OCI-LY1 (cell line): ENCODE data around the gene TNC.

ENCODE experiments used
- H2AFZ ChIP-seq: fragments of 200-600 bp; sonication (generic), shearing (Covaris generic); 2 replicates; pipeline ENCODE4 v1.6.0; 2014; ENCODE audit warnings: antibody characterized with exemption, mild to moderate bottlenecking, low read length
- H3F3A ChIP-seq: fragments of 200-600 bp; sonication (generic), shearing (Covaris generic); 2 replicates; pipeline ENCODE4 v1.6.0; 2014; ENCODE audit warnings: mild to moderate bottlenecking, antibody characterized with exemption, low read length, moderate library complexity; ENCODE audit not compliant: insufficient read depth
- H3K27ac ChIP-seq: fragments of 200-600 bp; sonication (generic); 2 replicates; pipeline ENCODE4 v1.5.1; 2014; ENCODE audit warnings: low read length, mixed run types, mild to moderate bottlenecking, low read depth; ENCODE audit not compliant: poor library complexity, severe bottlenecking
- H3K27me3 ChIP-seq: fragments of 200-600 bp; sonication (generic); 2 replicates; pipeline ENCODE4 v1.6.0; 2014; ENCODE audit warnings: antibody characterized with exemption, mild to moderate bottlenecking, low read length, moderate library complexity; ENCODE audit not compliant: insufficient read depth
- H3K36me3 ChIP-seq: fragments of 200-600 bp; sonication (generic); 2 replicates; pipeline ENCODE4 v1.6.1; 2014; ENCODE audit warnings: mild to moderate bottlenecking, antibody characterized with exemption, low read length, moderate library complexity, mixed read lengths; ENCODE audit not compliant: insufficient read depth
- H3K4me1 ChIP-seq: fragments of 200-600 bp; sonication (generic); 2 replicates; pipeline ENCODE4 v1.5.1; 2014; ENCODE audit warnings: mild to moderate bottlenecking, low read length, moderate library complexity; ENCODE audit not compliant: insufficient read depth, severe bottlenecking
- H3K4me2 ChIP-seq: fragments of 200-600 bp; sonication (generic), shearing (Covaris generic); 2 replicates; pipeline ENCODE4 v1.6.1; 2014; ENCODE audit warnings: low read length
- H3K4me3 ChIP-seq: fragments of 200-600 bp; sonication (generic); 2 replicates; pipeline ENCODE4 v1.5.1; 2014; ENCODE audit warnings: low read length, low read depth, mild to moderate bottlenecking, mixed read lengths; ENCODE audit not compliant: poor library complexity, severe bottlenecking
- H3K79me2 ChIP-seq: fragments of 200-600 bp; shearing (Covaris generic); 2 replicates; pipeline ENCODE4 v1.6.1; 2016; ENCODE audit warnings: mixed run types, low read length, mixed read lengths; ENCODE audit not compliant: insufficient read depth
- H3K9ac ChIP-seq: fragments of 200-600 bp; sonication (generic), shearing (Covaris generic); 2 replicates; pipeline ENCODE4 v1.6.1; 2014; ENCODE audit warnings: mild to moderate bottlenecking, low read length, mixed read lengths
- H3K9me2 ChIP-seq: fragments of 200-600 bp; sonication (generic), shearing (Covaris generic); 2 replicates; pipeline ENCODE4 v1.6.1; 2014; ENCODE audit warnings: low read depth, mild to moderate bottlenecking, low read length, mixed read lengths
- H3K9me3 ChIP-seq: fragments of 200-600 bp; shearing (Covaris generic); 2 replicates; pipeline ENCODE4 v1.6.1; 2014; ENCODE audit warnings: low read length, mixed read lengths
- H4K20me1 ChIP-seq: fragments of 200-600 bp; sonication (generic), shearing (Covaris generic); 2 replicates; pipeline ENCODE4 v1.6.0; 2016; ENCODE audit warnings: mild to moderate bottlenecking, low read length; ENCODE audit not compliant: insufficient read depth
- EZH2 ChIP-seq: fragments of 200-600 bp; sonication (generic), shearing (Covaris generic); IDR thresholded peaks from 2 replicates; pipeline ENCODE4 v1.8.0; 2017; ENCODE audit warnings: borderline replicate concordance, mixed run types, mild to moderate bottlenecking, antibody characterized with exemption, low read length, moderate library complexity, mixed read lengths
- TF ChIP-seq, protein P1 (sequence below): fragments of 200-600 bp; sonication (generic), shearing (Covaris generic); IDR thresholded peaks from 2 replicates; pipeline ENCODE4 v1.5.1; 2017; ENCODE audit warnings: mild to moderate bottlenecking, antibody characterized with exemption, low read length, moderate library complexity, mixed read lengths

Gene TNC

DNA sequence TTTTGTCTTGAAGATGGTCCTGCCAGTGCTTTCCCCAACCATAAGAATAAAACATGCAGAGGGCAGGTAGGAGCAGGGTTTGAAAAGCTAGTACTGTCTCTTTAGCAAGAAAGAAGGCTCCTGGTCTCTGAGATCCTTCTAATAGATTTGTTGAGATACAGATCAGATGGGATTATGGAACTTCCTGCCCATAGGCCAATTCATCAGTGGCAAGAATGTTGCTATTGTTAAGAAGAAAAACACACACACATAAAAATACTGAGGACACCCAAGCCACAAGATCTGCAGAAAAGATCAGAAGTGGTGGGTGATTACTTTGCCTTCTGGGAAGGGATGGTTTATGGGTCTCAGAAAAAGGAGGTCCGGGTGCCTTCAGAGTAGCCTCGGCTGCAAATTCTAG is 59.8 kb downstream of the TNC start:
- peaks cover 16% of the 10 kb centered on the region; the same call in 1 of the 2 replicates for H3K27me3 ChIP-seq
- no peaks in the 10 kb centered on the region for H3K36me3 ChIP-seq
- H3K27ac ChIP-seq: no peak overlapping the region
- no peak overlapping the region for H3K4me2 ChIP-seq
- no peaks in the 10 kb centered on the region for H3K9me3 ChIP-seq
- no peak overlapping the region for H2AFZ ChIP-seq
- no peaks in the 10 kb centered on the region for H3K9me2 ChIP-seq
- H3K79me2 ChIP-seq: no peaks in the 10 kb centered on the region
- H3F3A ChIP-seq: no peaks in the 10 kb centered on the region
- H3K4me1 ChIP-seq: no peaks in the 10 kb centered on the region
- no peaks in the 10 kb centered on the region for H4K20me1 ChIP-seq
- H3K9ac ChIP-seq: no peak overlapping the region
- no peak overlapping the region for H3K4me3 ChIP-seq
- TF ChIP-seq, protein P1, sequence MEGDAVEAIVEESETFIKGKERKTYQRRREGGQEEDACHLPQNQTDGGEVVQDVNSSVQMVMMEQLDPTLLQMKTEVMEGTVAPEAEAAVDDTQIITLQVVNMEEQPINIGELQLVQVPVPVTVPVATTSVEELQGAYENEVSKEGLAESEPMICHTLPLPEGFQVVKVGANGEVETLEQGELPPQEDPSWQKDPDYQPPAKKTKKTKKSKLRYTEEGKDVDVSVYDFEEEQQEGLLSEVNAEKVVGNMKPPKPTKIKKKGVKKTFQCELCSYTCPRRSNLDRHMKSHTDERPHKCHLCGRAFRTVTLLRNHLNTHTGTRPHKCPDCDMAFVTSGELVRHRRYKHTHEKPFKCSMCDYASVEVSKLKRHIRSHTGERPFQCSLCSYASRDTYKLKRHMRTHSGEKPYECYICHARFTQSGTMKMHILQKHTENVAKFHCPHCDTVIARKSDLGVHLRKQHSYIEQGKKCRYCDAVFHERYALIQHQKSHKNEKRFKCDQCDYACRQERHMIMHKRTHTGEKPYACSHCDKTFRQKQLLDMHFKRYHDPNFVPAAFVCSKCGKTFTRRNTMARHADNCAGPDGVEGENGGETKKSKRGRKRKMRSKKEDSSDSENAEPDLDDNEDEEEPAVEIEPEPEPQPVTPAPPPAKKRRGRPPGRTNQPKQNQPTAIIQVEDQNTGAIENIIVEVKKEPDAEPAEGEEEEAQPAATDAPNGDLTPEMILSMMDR: no peak
- no peak for TF ChIP-seq EZH2

DNA sequence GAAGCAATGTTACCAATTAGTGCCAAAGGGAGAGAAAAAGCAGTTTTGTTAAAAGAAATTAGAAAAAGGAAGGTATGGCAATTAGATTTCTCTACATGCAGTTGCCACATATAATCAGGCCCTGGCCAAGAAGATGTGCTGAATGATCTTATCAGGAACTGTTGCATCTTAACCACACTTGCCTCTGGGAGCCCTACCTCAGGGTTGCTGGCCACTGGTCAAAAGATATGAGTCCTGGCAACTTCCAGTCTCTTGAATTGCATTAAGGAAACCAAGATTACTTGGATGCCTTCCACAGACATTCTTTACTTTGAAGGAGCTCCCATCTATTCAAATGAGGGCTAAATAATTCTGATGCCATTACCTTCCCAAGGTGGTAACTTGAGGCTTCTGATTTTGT is 60.4 kb downstream of the TNC start:
- no peak overlapping the region for H3K9ac ChIP-seq
- H3K27me3 ChIP-seq: peaks cover 16% of the 10 kb centered on the region; the same call in 1 of the 2 replicates
- no peak overlapping the region for H3K4me3 ChIP-seq
- no peaks in the 10 kb centered on the region for H3K36me3 ChIP-seq
- no peak overlapping the region for H2AFZ ChIP-seq
- H3K9me3 ChIP-seq: no peaks in the 10 kb centered on the region
- H3K4me1 ChIP-seq: no peaks in the 10 kb centered on the region
- no peak overlapping the region for H3K27ac ChIP-seq
- no peak for TF ChIP-seq EZH2
- TF ChIP-seq, protein P1: no peak
- no peaks in the 10 kb centered on the region for H4K20me1 ChIP-seq
- no peaks in the 10 kb centered on the region for H3K79me2 ChIP-seq
- no peaks in the 10 kb centered on the region for H3F3A ChIP-seq
- H3K9me2 ChIP-seq: no peaks in the 10 kb centered on the region
- no peak overlapping the region for H3K4me2 ChIP-seq

DNA sequence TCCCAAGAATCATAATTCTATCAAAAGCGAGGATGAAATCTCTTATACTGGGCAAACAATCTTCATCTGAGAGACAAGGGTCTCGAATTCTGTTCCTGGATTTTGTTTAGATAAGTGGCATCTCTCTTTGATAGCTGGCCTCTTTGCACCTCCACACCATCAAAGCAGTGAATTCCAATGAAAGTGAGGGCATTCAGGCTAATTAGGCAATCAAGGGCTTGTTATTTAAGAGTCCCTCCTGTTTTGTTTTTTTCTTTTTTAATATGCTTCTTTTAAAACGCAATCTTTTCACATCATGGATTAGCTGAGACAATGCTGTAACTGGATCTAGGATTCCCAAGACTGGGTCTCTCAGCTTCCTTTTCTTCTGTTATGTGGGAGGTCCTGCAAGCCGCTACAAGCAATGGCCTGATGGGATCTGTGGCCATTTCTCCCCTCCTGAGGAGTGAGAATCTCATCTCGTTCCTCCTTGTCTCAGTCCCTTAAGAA is 67.9 kb downstream of the TNC start:
- no peaks in the 10 kb centered on the region for H4K20me1 ChIP-seq
- no peaks in the 10 kb centered on the region for H3K36me3 ChIP-seq
- no peak overlapping the region for H3K4me2 ChIP-seq
- no peaks in the 10 kb centered on the region for H3K9me3 ChIP-seq
- no peak overlapping the region for H2AFZ ChIP-seq
- no peaks in the 10 kb centered on the region for H3F3A ChIP-seq
- no peaks in the 10 kb centered on the region for H3K79me2 ChIP-seq
- H3K9ac ChIP-seq: no peak overlapping the region
- H3K4me3 ChIP-seq: no peak overlapping the region
- H3K9me2 ChIP-seq: no peaks in the 10 kb centered on the region
- no peaks in the 10 kb centered on the region for H3K4me1 ChIP-seq
- H3K27ac ChIP-seq: no peak overlapping the region
- TF ChIP-seq, protein P1: no peak
- no peak for TF ChIP-seq EZH2
- peaks cover 11% of the 10 kb centered on the region; the same call in 1 of the 2 replicates for H3K27me3 ChIP-seq
